H9 (cell line): Measurements from ENCODE around the gene CDAN1. TPM values are rescaled to one million over a fixed set of nuclear protein-coding genes. Genes with fewer than 3 reads are reported as not detected.

ENCODE experiments used
- DNase-seq: peaks from one replicate; pipeline ENCODE4 v3.0.0-alpha.2; 2017
- H2AFZ ChIP-seq: one replicate; pipeline ENCODE4 v1.6.1; 2013; ENCODE audit warnings: mild to moderate bottlenecking, low read length, control low read depth, moderate library complexity
- H2AK5ac ChIP-seq: 2 replicates; pipeline ENCODE4 v1.6.1; 2013; ENCODE audit warnings: low read length, control low read depth, mixed read lengths; ENCODE audit not compliant: insufficient read length
- H2BK120ac ChIP-seq: one replicate; pipeline ENCODE4 v1.6.1; 2013; ENCODE audit warnings: low read depth, mild to moderate bottlenecking, low read length, control low read depth, inconsistent platforms; ENCODE audit not compliant: poor library complexity, severe bottlenecking
- H2BK12ac ChIP-seq: 2 replicates; pipeline ENCODE4 v1.6.1; 2013; ENCODE audit warnings: low read length, control low read depth, mixed read lengths, low read depth; ENCODE audit not compliant: insufficient read length
- H2BK15ac ChIP-seq: 2 replicates; pipeline ENCODE4 v1.6.1; 2013; ENCODE audit warnings: low read depth, low read length, control low read depth
- H2BK20ac ChIP-seq: one replicate; pipeline ENCODE4 v1.6.1; 2013; ENCODE audit warnings: low read depth, mild to moderate bottlenecking, low read length, control low read depth, inconsistent platforms; ENCODE audit not compliant: poor library complexity, severe bottlenecking
- H2BK5ac ChIP-seq: 2 replicates; pipeline ENCODE4 v1.6.1; 2013; ENCODE audit warnings: low read length, control low read depth, mixed read lengths; ENCODE audit not compliant: insufficient read length
- H3K14ac ChIP-seq: 2 replicates; pipeline ENCODE4 v1.6.1; 2013; ENCODE audit warnings: low read length, control low read depth; ENCODE audit not compliant: insufficient read depth
- H3K18ac ChIP-seq: 2 replicates; pipeline ENCODE4 v1.6.1; 2013; ENCODE audit warnings: low read depth, mild to moderate bottlenecking, mixed read lengths, low read length, control low read depth; ENCODE audit not compliant: insufficient read length
- H3K23ac ChIP-seq: 2 replicates; pipeline ENCODE4 v1.6.1; 2013; ENCODE audit warnings: low read length, control low read depth, mixed read lengths, low read depth; ENCODE audit not compliant: insufficient read length
- H3K23me2 ChIP-seq: 2 replicates; pipeline ENCODE4 v1.6.1; 2013; ENCODE audit warnings: low read depth, mild to moderate bottlenecking, mixed read lengths, low read length, control low read depth; ENCODE audit not compliant: insufficient read length, poor library complexity, severe bottlenecking
- H3K27ac ChIP-seq: 2 replicates; pipeline ENCODE4 v1.5.1; 2013; ENCODE audit warnings: low read length, control low read depth, mixed read lengths, low read depth; ENCODE audit not compliant: insufficient read length
- H3K27me3 ChIP-seq: 2 replicates; pipeline ENCODE4 v1.6.1; 2013; ENCODE audit warnings: low read length, control low read depth, inconsistent platforms; ENCODE audit not compliant: insufficient read depth
- H3K4ac ChIP-seq: 2 replicates; pipeline ENCODE4 v1.6.1; 2013; ENCODE audit warnings: low read depth, mild to moderate bottlenecking, control low read depth, inconsistent platforms, low read length, moderate library complexity
- H3K4me1 ChIP-seq: 2 replicates; pipeline ENCODE4 v1.6.1; 2013; ENCODE audit warnings: low read length, control low read depth, inconsistent platforms; ENCODE audit not compliant: insufficient read depth
- H3K4me2 ChIP-seq: 2 replicates; pipeline ENCODE4 v1.6.1; 2013; ENCODE audit warnings: low read length, control low read depth, mixed read lengths; ENCODE audit not compliant: insufficient read length, insufficient read depth
- H3K56ac ChIP-seq: 2 replicates; pipeline ENCODE4 v1.6.1; 2013; ENCODE audit warnings: low read depth, mild to moderate bottlenecking, mixed read lengths, low read length, control low read depth; ENCODE audit not compliant: insufficient read length
- H3K79me1 ChIP-seq: 2 replicates; pipeline ENCODE4 v1.6.1; 2013; ENCODE audit warnings: low read depth, mild to moderate bottlenecking, moderate library complexity, low read length, control low read depth, inconsistent platforms; ENCODE audit not compliant: insufficient read depth, poor library complexity, severe bottlenecking
- H3K79me2 ChIP-seq: 2 replicates; pipeline ENCODE4 v1.6.1; 2013; ENCODE audit warnings: low read length, control low read depth, inconsistent platforms; ENCODE audit not compliant: insufficient read depth
- H3K9ac ChIP-seq: 2 replicates; pipeline ENCODE4 v1.6.1; 2013; ENCODE audit warnings: low read length, control low read depth, mixed read lengths; ENCODE audit not compliant: insufficient read length; ENCODE audit errors: extremely low read depth
- H3K9me3 ChIP-seq: one replicate; pipeline ENCODE4 v1.6.1; 2013; ENCODE audit warnings: low read depth, low read length, inconsistent platforms; ENCODE audit not compliant: control insufficient read depth
- H3T11ph ChIP-seq: one replicate; pipeline ENCODE4 v1.6.1; 2013; ENCODE audit warnings: mild to moderate bottlenecking, low read length, control low read depth, inconsistent platforms
- H4K20me1 ChIP-seq: one replicate; pipeline ENCODE4 v1.6.1; 2013; ENCODE audit not compliant: control insufficient read depth, insufficient read length, insufficient read depth
- H4K5ac ChIP-seq: 2 replicates; pipeline ENCODE4 v1.6.1; 2013; ENCODE audit warnings: low read depth, mild to moderate bottlenecking, mixed read lengths, low read length, control low read depth; ENCODE audit not compliant: insufficient read length
- H4K8ac ChIP-seq: replicated peaks from 2 replicates; pipeline ENCODE4 v1.6.1; 2013; ENCODE audit warnings: low read length, control low read depth, mixed read lengths, low read depth; ENCODE audit not compliant: insufficient read length
- H4K91ac ChIP-seq: 2 replicates; pipeline ENCODE4 v1.6.1; 2013; ENCODE audit warnings: low read depth, mild to moderate bottlenecking, moderate library complexity, mixed read lengths, low read length, control low read depth; ENCODE audit not compliant: insufficient read length
- H3K27ac Mint-ChIP-seq, 3 experiments: 2 replicates in 2 of 3; 3 replicates in 1 of 3; pipeline ENCODE4 v1.8.0; 2020 to 2021; ENCODE audit warnings: mixed read lengths in 3 of 3, mild to moderate bottlenecking in 1 of 3, moderate library complexity in 1 of 3
- H3K27me3 Mint-ChIP-seq: 2 replicates; pipeline ENCODE4 v1.8.0; 2021; ENCODE audit warnings: low read depth, mild to moderate bottlenecking, moderate library complexity, mixed read lengths
- H3K36me3 Mint-ChIP-seq, 3 experiments: 2 replicates in 2 of 3; 3 replicates in 1 of 3; pipeline ENCODE4 v1.8.0; 2020 to 2021; ENCODE audit warnings: low read depth in 3 of 3, mixed read lengths in 3 of 3; ENCODE audit not compliant: insufficient read depth in 1 of 3
- H3K4me1 Mint-ChIP-seq, 2 experiments: 2 replicates each; pipeline ENCODE4 v1.8.0; 2020; ENCODE audit warnings: mixed read lengths in 2 of 2
- H3K4me3 Mint-ChIP-seq, 2 experiments: 2 replicates in 1 of 2; 3 replicates in 1 of 2; pipeline ENCODE4 v1.8.0; 2020 to 2021; ENCODE audit warnings: mild to moderate bottlenecking in 2 of 2, mixed read lengths in 2 of 2, moderate library complexity in 1 of 2
- H3K9me3 Mint-ChIP-seq, 2 experiments: 2 replicates in 1 of 2; 3 replicates in 1 of 2; pipeline ENCODE4 v1.8.0; 2020; ENCODE audit warnings: mild to moderate bottlenecking in 2 of 2, mixed read lengths in 2 of 2, moderate library complexity in 1 of 2
- CTCF ChIP-seq: fragments of 200-600 bp; sonication (generic); conservative IDR thresholded peaks from 3 replicates; pipeline ENCODE4 v1.8.0; 2021; ENCODE audit warnings: antibody characterized with exemption, mild to moderate bottlenecking
- WGBS: extraction: QIAGEN DNeasy Blood & Tissue Kit; methylation state at CpG from one replicate; pipeline ENCODE4 v1.1.7; 2013; ENCODE audit warnings: missing lambda C conversion rate, low lambda C conversion rate, mixed read lengths; ENCODE audit not compliant: insufficient read length; ENCODE audit errors: extremely low coverage; 5-methylcytosine and 5-hydroxymethylcytosine counted together
- total RNA-seq: library from RNA; stranded (reverse); gene quantifications from 2 replicates; pipeline ENCODE4 v1.2.1, GENCODE V29; 2021

CDAN1 gene
- total RNA-seq, 1 experiment from 2014 or later = 20.4 TPM

DNA sequence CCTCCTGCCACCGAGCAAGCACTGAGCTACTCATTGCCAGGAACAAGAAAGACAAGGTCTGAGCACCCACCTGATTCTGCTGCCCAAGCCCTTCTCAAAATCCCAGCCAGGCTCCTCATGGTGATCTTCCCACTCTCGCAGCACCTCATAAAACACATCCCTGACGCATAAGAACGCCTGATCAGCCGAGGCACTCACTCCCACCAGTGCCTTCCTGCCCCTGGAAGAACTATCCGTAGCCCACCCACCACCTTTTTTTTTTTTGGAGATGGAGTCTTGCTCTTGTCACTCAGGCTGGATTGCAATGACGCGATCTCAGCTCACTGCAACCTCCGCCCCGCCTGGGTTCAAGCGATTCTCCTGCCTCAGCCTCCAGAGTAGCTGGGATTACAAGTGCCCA is 3.9 kb downstream of the CDAN1 start:
- H2BK20ac ChIP-seq = no peak overlapping the region
- no peaks in the 10 kb centered on the region for H3K27me3 ChIP-seq
- no peaks in the 10 kb centered on the region for H3K79me1 ChIP-seq
- H3K36me3 Mint-ChIP-seq = peaks cover 27 to 63% (median 60%) of the 10 kb centered on the region in 3 experiments; a peak in 6 of 7 replicates
- no peak overlapping the region for H4K91ac ChIP-seq
- no peak overlapping the region for H2BK12ac ChIP-seq
- no peak overlapping the region for H3K4me3 Mint-ChIP-seq
- TF ChIP-seq CTCF = no peak
- no peak overlapping the region for H2AK5ac ChIP-seq
- no peak overlapping the region for H3K56ac ChIP-seq
- H3K27me3 Mint-ChIP-seq = no peaks in the 10 kb centered on the region
- no CpG with 5 or more reads among the region's 11 CpGs for WGBS
- H2BK120ac ChIP-seq = no peak overlapping the region
- H3K9me3 ChIP-seq = no peaks in the 10 kb centered on the region
- H4K5ac ChIP-seq = no peak overlapping the region
- DNase-seq = no peak
- no peaks in the 10 kb centered on the region; a peak in 1 of 5 replicates for H3K9me3 Mint-ChIP-seq
- no peak overlapping the region for H3K27ac Mint-ChIP-seq
- H3K4me1 ChIP-seq = no peaks in the 10 kb centered on the region
- H3K18ac ChIP-seq = no peak overlapping the region
- no peak overlapping the region for H3K4me2 ChIP-seq
- H3K79me2 ChIP-seq = no peaks in the 10 kb centered on the region
- H2AFZ ChIP-seq = no peak overlapping the region
- no peak overlapping the region for H4K8ac ChIP-seq
- no peak overlapping the region for H2BK15ac ChIP-seq
- H3K4ac ChIP-seq = no peak overlapping the region
- no peak overlapping the region for H3K14ac ChIP-seq
- H2BK5ac ChIP-seq = no peak overlapping the region
- no peak overlapping the region for H3K23ac ChIP-seq
- no peaks in the 10 kb centered on the region for H3K23me2 ChIP-seq
- H3K4me1 Mint-ChIP-seq = peaks cover 11 to 27% of the 10 kb centered on the region in 2 experiments
- no peak overlapping the region for H3T11ph ChIP-seq
- H3K9ac ChIP-seq = no peak overlapping the region
- H4K20me1 ChIP-seq = no peaks in the 10 kb centered on the region
- H3K27ac ChIP-seq = no peak overlapping the region
